ENCODE results near the gene TTC6.

Gene TTC6

DNA sequence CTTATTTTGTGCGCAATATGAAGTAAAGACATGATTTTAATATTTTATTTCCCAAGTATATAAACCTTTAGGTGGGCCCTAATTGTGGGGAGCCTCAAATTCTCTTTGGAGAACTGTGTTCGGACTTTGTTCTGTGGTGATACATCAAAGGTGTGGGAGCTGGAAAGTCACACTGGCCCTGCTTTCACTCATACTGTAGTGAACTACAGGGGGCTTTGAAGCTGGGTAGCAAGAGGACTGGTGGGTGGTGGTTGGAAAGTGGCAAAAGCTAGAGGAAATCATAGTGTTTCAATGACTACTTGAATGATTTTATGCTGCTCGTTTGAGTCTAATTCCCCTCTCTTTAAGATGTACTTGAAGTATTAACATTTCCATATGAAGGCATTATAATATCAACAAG is 13.2 kb downstream of the TTC6 start:
- no peak overlapping the region for H3K27ac ChIP-seq
- H3K36me3 ChIP-seq, result no peaks in the 10 kb centered on the region
- no peak for TF ChIP-seq CTCF (IDR thresholded peaks at IDR 0.05)
- H3K4me3 ChIP-seq, result no peak overlapping the region
- peaks cover 0 to 6% (median 3%) of the 10 kb centered on the region in 4 donors for H3K4me1 ChIP-seq
- intact Hi-C loops (cut with DNase I; ENCODE audit: low total_unique reads), result no loop called here
- peaks cover 0 to 51% of the 10 kb centered on the region in 2 donors for H3K27me3 ChIP-seq
- DNase-seq, result no peak
- H3K9me3 ChIP-seq, result no peaks in the 10 kb centered on the region

GRCh38 chr14:37610945-37611523 is 15.6 kb downstream of the TTC6 start:
- no peak for DNase-seq
- no peak overlapping the region for H3K27ac ChIP-seq
- H3K9me3 ChIP-seq, result peaks cover 0 to 18% (median 17%) of the 10 kb centered on the region in 3 donors
- intact Hi-C loops (cut with DNase I; ENCODE audit: low total_unique reads), result no loop called here
- no peak overlapping the region for H3K4me3 ChIP-seq
- TF ChIP-seq CTCF (IDR thresholded peaks at IDR 0.05), result no peak
- no peaks in the 10 kb centered on the region for H3K36me3 ChIP-seq
- peaks cover 0 to 40% of the 10 kb centered on the region in 2 donors for H3K27me3 ChIP-seq
- peaks cover 0 to 6% (median 3%) of the 10 kb centered on the region in 4 donors for H3K4me1 ChIP-seq

DNA sequence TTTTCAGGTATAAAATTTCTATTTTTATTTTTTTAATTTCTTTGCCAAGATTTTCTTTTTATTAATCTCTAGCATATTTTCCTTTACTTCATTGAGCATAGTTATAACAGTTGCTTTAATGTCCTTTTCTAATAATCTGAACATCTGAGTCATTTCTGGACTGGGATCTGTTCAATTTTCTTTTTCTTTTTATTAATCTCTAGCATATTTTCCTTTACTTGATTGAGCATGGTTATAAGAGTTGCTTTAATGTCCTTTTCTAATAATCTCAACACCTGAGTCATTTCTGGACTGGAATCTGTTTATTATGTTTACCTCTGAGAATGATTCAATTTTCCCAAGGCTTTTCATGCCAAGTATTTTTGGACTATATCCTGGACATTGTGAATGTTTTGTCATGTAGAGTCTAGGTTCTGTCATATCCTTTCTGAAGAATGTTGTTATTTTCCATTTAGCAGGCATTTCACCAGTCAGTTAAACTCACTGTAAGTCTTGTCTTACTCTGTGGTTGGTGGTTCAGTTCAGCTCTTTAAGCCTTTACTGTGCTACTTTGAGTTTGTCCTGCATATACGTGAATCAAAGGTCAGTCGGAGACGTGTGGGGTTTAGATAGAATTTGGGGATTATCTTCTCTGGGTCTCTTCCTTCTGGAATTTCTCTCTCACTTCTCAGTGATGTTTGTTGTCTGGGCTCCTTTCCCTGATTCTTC is 20.3 kb downstream of the TTC6 start:
- Histone ChIP-seq H3K9me3 (peaks cover 0 to 22% (median 22%) of the 10 kb centered on the region in 3 donors), H3K27ac (no peak overlapping the region), H3K36me3 (no peaks in the 10 kb centered on the region), H3K4me3 (no peak overlapping the region), H3K4me1 (peaks cover 0 to 6% (median 3%) of the 10 kb centered on the region in 4 donors), H3K27me3 (peaks cover 0 to 20% of the 10 kb centered on the region in 2 donors)
- DNase-seq, result no peak
- intact Hi-C loops (cut with DNase I; ENCODE audit: low total_unique reads), result no loop called here
- no peak for TF ChIP-seq CTCF (IDR thresholded peaks at IDR 0.05)

DNA sequence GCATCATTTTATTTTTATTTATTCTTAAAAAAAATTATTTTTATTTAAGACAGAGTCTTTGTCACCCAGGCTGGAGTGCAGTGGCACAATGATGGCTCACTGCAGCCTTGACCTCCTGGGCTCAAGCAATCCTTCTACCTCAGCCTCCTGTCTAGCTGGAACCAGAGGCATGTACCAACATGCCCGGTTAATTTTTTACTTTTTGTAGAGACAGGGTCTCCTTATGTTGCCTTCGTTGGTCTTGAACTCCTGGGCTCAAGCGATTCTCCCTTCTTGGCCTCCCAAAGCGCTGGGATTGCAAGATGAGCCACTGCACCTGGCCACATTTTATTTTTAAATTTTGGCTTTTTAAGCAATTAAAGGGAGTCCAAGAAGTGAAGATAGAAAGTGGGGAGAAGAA is 21.4 kb downstream of the TTC6 start:
- peaks cover 0 to 22% (median 22%) of the 10 kb centered on the region in 3 donors for H3K9me3 ChIP-seq
- intact Hi-C loops (cut with DNase I; ENCODE audit: low total_unique reads), result no loop called here
- H3K4me1 ChIP-seq, result no peaks in the 10 kb centered on the region
- no peak overlapping the region for H3K4me3 ChIP-seq
- H3K27ac ChIP-seq, result no peak overlapping the region
- no peak for DNase-seq
- peaks cover 0 to 21% of the 10 kb centered on the region in 2 donors for H3K27me3 ChIP-seq
- no peaks in the 10 kb centered on the region for H3K36me3 ChIP-seq
- TF ChIP-seq CTCF (IDR thresholded peaks at IDR 0.05), result no peak

DNA sequence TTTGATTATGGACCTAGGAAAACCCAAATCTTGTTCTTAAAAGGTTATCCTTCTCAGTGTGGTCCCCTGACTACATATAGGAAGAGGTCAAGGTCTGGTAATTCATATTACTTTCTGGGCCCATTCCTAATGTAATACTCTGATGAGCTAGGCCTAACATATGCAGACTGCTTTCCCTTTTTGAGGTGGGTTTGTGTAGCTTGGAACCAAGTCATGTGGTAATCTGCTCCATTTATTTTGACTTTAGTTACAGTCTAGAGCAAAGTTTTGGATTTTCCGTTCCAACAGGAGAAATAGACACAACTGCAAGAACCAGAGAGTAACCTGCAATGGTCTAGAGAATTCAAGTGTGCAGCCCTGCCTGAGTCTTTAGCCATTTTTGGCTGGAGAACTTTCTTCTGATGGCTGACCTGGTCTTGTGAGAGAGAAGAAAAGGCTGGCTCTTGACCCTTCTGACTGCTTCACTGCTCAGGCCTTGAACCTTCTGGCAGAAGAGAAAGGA is 22.5 kb downstream of the TTC6 start:
- Histone ChIP-seq H3K4me1 (peaks cover 0 to 10% (median 7%) of the 10 kb centered on the region in 4 donors), H3K36me3 (no peaks in the 10 kb centered on the region), H3K27ac (no peak overlapping the region), H3K27me3 (peaks cover 0 to 24% of the 10 kb centered on the region in 2 donors), H3K4me3 (no peak overlapping the region), H3K9me3 (peaks cover 0 to 22% (median 22%) of the 10 kb centered on the region in 3 donors)
- TF ChIP-seq CTCF (IDR thresholded peaks at IDR 0.05), result no peak
- intact Hi-C loops (cut with DNase I; ENCODE audit: low total_unique reads), result no loop called here
- DNase-seq, result no peak
